Coronary artery (tissue), 2 donors: Measurements from ENCODE around the gene SPTAN1.

Source experiments
- DNase-seq: peaks from one replicate; pipeline ENCODE4 v3.0.0-alpha.2; 2017; ENCODE audit warnings: low spot score
- H3K27ac ChIP-seq, 2 donors: fragments of 200-600 bp; sonication (generic); one replicate each; pipeline ENCODE4 v1.5.1; 2016 to 2019
- H3K4me3 ChIP-seq: fragments of 200-600 bp; sonication (generic); 2 replicates; pipeline ENCODE4 v1.5.1; 2016; ENCODE audit warnings: mild to moderate bottlenecking, moderate library complexity
- CTCF ChIP-seq: fragments of 200-600 bp; sonication (generic); IDR thresholded peaks from one replicate; pipeline ENCODE4 v1.5.1; 2019; ENCODE audit warnings: antibody characterized with exemption

SPTAN1 gene

GRCh38 chr9:128546504-128546903 is 5.9 kb upstream of the SPTAN1 start:
- TF ChIP-seq CTCF, result no peak
- Histone ChIP-seq H3K27ac (no peak overlapping the region), H3K4me3 (no peak overlapping the region)
- no peak for DNase-seq

DNA sequence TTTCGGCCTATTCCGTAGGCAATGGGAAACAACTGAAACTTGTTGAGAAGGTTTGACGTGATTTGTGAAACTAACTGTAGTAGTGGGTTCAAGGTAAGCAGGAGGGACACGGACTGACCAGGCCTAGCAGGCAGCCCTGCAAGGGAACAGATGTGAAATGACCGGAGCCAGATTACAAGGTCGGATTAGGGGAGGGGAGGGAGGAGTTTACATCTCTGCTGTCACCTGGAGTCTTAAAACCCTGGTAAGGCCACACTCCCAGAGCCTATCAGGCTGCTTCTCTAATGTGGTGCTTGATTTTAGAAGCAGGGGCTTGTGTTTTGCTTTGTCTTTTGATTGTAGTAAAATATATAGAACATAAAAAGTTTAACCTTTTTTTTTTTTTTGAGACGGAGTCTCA is 3.5 kb upstream of the SPTAN1 start:
- H3K27ac ChIP-seq, result no peak overlapping the region
- TF ChIP-seq CTCF, result no peak
- DNase-seq, result no peak

DNA sequence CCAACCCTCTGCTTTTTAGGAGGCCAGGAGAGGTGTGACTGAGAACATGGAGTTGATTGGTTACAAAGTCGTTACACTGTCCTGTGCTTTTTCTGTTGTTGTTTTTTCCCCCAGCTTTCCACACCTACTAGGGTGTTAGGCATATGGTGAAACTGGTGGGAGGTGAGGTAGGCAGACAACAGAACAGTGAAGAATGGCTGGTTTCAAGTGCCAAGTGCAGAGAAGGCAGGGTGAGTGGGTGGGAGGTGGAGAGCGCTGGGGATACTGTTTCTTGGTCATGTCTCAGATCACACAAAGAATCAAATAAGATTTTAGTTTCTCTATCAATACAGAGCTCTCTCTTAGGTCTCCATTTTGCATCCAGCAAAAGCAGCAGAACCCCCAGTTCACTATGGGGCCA is 2.2 kb upstream of the SPTAN1 start:
- Histone ChIP-seq H3K4me3 (no peak overlapping the region), H3K27ac (peak overlapping the region; percentile 94 to 99)
- DNase-seq, result no peak
- TF ChIP-seq CTCF, result no peak

More for the DNA sequence above, 3.5 kb upstream of the SPTAN1 start:
- no peak overlapping the region for H3K4me3 ChIP-seq

- Histone ChIP-seq H3K27ac (peak overlapping the region; percentile 94 to 99), H3K4me3 (peak overlapping the region; percentile 100)
- no peak for TF ChIP-seq CTCF
- no peak for DNase-seq
These were observed 1.4 kb upstream of the SPTAN1 start for GRCh38 chr9:128550770-128551656.

DNA sequence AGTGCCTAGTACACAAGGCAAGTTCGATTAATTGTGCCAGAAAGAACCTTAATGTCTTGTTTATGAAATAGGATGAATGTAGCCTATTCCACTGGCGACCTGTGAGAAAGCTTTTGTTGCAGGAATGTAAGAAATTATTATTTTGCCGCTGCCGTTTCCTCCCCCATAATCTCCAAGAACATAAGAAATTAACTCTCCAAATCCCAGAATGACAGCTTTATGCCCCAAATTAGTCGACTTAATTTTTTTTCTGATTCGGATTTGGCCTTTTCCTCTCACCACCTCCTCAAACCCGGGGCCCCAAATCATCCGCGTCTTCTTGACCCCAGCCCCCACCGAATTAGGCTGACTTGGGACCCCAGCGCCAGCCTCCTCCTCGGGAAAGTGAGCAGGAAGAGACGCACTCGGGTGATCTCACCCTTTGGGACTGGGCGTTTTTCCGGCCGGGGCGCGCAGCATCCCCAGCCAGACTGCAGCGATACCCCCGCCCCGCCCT is 682 bp upstream of the SPTAN1 start:
- peak overlapping the region; percentile 94 to 99 for H3K27ac ChIP-seq
- peak; percentile 92 for DNase-seq
- TF ChIP-seq CTCF, result no peak
- peak overlapping the region; percentile 100 for H3K4me3 ChIP-seq

GRCh38 chr9:128552744-128553440 is 505 bp downstream of the SPTAN1 start:
- no peak for DNase-seq
- Histone ChIP-seq H3K27ac (peak overlapping the region; percentile 94 to 99), H3K4me3 (peak overlapping the region; percentile 100)
- TF ChIP-seq CTCF, result no peak
